HG03060 (cell line): ENCODE results near the gene SIAH1.
"Not testable (repeated sequence)": the region's sequence is repeated elsewhere in the genome, so short reads cannot be mapped to it uniquely, and the experiment has no call there.

ENCODE experiments used
- ATAC-seq: cut with Tn5 transposase; IDR thresholded peaks from one replicate; pipeline ENCODE4 v1.9.1; 2021; ENCODE audit warnings: low read depth, moderate number of reproducible peaks; ENCODE audit not compliant: unreplicated experiment

Gene SIAH1

DNA sequence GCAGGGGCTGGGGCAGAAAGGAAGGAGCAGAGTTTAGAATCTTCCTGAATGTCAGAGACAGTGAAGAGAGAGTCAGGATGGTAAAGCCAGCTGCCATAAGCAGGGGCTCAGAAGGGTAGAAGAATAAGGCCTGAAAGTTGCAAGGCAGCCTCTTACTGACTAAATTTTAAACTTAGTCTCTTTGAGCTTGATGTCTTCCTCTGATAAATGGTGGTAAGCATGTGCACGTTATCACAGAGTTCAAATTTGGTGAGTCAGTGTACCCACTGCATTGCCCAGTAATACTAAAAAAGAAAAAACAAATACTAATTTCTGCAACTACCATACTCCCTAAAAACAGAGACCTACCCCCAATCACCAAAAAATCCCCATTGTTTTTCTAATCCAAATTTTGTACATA is 45.2 kb downstream of the SIAH1 start:
- ATAC-seq = no peak

- no peak for ATAC-seq
Observed at GRCh38 chr16:48335961-48336360, 49.3 kb downstream of the SIAH1 start.

DNA sequence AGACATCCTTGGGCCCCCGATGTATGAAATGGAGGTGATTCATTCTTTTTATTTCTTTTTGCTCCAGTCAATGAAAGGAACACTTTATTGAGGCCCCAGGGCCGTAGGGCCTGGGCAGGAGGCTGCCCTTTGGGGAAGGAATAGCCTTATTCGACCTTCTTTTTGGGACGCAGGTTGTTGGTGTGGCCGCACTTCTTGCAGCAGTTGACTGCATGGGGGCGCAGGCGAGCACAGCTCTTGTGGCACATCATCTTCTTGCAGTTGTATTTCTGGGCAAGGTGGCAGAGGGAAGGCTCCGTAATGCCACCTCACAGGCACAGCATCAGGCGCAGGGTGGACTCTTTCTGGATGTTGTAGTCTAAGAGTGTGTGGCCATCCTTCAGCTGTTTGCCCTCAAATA is 50.9 kb downstream of the SIAH1 start:
- no peak for ATAC-seq

DNA sequence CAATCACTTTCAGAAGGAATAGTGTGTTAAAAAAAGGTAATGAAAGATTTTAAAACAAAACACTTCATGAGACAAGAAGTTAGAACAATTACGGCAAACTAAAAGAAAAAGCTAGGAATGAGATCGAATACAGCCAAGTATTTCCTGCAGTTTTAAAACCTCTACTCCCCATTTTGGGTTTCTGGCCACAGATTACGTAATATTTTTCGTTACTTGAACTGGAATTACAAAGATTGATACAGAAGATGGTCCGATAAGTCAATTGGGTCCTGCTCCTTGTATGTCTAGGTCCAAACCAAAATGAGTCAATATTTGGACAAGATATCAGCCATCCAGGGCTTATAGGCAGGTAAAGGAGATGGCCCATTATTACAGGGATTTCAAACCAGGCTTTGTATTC is 52.2 kb downstream of the SIAH1 start:
- no peak for ATAC-seq

DNA sequence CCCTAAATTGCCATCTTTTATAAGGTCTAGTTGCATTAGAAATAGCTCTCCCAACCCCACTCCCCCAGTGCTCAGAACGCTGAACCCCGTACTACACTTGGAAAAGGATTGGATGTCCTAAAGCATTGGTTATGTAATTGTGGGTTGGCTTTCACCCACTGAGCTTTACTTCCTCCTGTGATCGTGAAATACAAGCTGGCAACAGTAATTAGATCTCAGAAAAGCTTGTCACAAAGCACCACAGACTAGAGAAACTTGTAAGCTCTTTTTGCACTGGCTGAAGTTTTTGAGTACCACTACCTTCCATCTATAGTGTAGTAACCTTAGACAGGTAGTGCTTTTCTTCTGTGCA is 54.4 kb downstream of the SIAH1 start:
- no peak for ATAC-seq

DNA sequence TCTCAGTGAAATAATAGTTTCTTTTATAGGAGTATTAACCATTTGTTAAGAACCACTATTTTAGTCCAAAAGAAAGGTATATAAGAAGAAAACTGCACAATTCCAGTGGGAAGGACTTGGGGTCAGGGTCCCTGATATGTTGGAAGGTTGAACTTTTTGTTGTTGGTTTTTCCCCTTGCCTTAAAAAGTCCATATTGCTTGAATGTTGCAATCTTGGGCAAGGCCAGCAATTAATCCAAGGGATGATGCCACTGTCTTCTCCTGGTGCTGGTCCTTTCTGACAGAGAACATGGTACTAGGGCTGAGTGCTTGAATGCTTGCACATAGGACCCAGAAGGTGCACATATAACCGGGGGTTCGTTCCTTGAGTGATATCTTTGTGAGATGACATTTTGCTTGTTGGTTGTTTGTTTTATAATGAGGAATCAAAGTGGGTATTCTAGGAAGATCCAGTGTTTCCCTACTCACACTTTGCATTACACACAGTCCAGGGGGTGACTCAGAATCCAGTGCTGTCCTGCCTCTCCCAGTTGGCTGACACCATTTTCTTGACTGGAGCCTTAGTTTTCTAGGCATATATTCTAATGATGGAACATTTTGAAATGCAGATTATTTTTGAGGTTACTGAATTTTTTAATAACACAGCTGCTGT is 54.9 kb downstream of the SIAH1 start:
- no peak for ATAC-seq

DNA sequence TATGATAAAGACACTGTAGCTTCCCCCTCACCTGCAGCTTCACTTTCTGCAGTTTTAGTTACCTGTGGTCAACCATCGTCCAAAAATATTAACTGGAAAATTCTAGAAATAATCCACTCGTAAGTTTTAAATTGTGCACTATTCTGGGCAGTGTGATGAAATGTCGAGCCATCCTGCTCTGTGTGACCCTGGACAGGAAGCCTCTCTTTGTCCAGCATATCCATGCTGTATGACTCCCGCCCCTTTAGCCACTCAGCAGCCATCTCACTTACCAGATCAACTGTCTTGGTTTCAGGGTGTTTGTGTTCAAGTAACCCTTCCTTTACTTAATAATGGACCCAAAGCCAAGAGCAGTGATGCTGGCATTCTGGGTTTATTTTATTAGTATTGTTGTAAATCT is 56.1 kb downstream of the SIAH1 start:
- ATAC-seq = no peak

DNA sequence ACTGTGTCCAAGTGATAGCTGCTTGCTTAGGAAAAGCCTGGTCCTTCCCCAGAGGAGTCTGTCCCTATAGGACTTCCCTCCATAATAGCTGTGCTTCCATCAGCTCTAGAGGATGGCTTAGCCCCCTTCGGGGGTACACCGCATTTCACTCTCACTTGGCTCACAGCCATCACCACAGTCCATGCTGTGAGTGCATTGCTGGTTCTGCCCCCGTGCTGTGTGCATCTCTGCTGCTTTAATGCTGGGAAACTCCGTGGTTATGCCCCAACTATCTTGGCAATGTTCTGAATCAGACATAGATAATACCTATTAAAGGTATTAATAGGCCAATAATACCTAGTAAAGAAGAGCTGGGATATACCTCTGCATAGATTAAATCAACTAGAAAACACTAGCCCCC is 58.3 kb downstream of the SIAH1 start:
- ATAC-seq = no peak

- no peak for ATAC-seq
Observed at GRCh38 chr16:48323783-48324775, 61.1 kb downstream of the SIAH1 start.

- no peak for ATAC-seq
Observed at GRCh38 chr16:48321317-48322036, 63.7 kb downstream of the SIAH1 start.

DNA sequence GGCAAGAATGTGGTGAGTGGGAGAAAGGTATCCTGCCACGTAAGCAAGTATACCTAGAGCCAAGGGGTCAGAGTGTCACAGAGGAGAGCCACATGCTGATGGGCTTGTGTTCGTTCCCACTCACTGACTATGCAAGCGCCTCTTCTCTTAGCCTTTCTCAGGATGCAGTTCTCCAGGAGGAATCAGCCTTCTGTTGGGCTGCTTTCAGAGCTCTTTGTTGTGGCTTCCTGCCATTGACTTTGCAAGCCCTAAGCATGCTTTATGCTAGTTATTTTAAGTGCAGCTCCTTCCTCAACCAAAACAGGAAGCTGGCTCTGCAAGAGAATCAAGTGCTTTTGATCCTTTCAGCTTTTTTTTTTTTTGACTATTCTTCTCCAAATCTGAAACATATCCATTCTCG is 66.6 kb downstream of the SIAH1 start:
- no peak for ATAC-seq

- ATAC-seq = no peak
Observed at GRCh38 chr16:48317614-48318315, 67.4 kb downstream of the SIAH1 start.

DNA sequence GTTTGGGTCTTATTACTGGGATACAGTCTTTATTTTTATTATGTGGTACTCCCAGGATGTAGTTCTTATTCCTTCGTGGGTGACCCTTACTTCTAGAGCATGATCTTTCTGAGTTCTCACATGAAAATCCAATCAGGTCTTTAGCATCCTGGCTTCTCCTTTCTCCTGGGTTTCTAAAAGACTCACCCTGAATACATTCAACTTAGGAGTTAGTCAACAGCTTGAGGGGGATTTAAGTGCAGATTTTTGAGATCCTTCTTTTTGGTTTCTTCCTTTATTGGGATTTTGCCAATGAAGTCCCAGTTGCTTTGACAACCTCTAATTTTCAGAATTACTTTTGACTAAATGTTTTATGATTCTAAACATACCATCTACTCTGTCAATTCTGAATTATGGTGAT is 68.2 kb downstream of the SIAH1 start:
- ATAC-seq = no peak

- not testable (repeated sequence) for ATAC-seq
Observed at GRCh38 chr16:48313905-48314304, 71.3 kb downstream of the SIAH1 start.

- ATAC-seq = no peak
Observed at GRCh38 chr16:48310908-48311641, 74.1 kb downstream of the SIAH1 start.
